Activated CD8-positive, alpha-beta T cell treated with anti-CD3 and anti-CD28 coated beads for 36 hours (primary cell): ENCODE results near the gene NR1I3. TPM values are rescaled to one million over a fixed set of nuclear protein-coding genes. Genes with fewer than 3 reads are reported as not detected.
"Not testable (repeated sequence)": the region's sequence is repeated elsewhere in the genome, so short reads cannot be mapped to it uniquely, and the experiment has no call there.

Experiments
- ATAC-seq: fragments of 200-7000 bp; cut with Tn5 transposase; one replicate; pipeline ENCODE4 v1.10.0; 2021; ENCODE audit warnings: mild to moderate bottlenecking, moderate library complexity
- CTCF ChIA-PET: fragments of 350-600 bp; sonication (Branson Sonifier 250); formaldehyde crosslinking; loops from one replicate; lab custom pipeline; 2021; ENCODE audit warnings: antibody characterized with exemption; lab: Charles Lee
- POLR2A ChIA-PET: fragments of 350-600 bp; sonication (Branson Sonifier 250); formaldehyde crosslinking; loops from one replicate; lab custom pipeline; 2021; ENCODE audit warnings: antibody characterized with exemption; lab: Charles Lee
- DNase-seq: peaks from one replicate; pipeline ENCODE4 v3.0.0-alpha.2; 2020
- H3K27ac Mint-ChIP-seq: one replicate; pipeline ENCODE4 v1.8.0; 2021; ENCODE audit warnings: mild to moderate bottlenecking, mixed read lengths
- H3K27me3 Mint-ChIP-seq: one replicate; pipeline ENCODE4 v1.8.0; 2021; ENCODE audit warnings: mixed read lengths
- H3K36me3 Mint-ChIP-seq: one replicate; pipeline ENCODE4 v1.8.0; 2021; ENCODE audit warnings: low read depth, mixed read lengths
- H3K4me1 Mint-ChIP-seq: one replicate; pipeline ENCODE4 v1.8.0; 2021; ENCODE audit warnings: low read depth, mixed read lengths
- H3K4me3 Mint-ChIP-seq: one replicate; pipeline ENCODE4 v1.8.0; 2021; ENCODE audit warnings: mild to moderate bottlenecking, moderate library complexity, mixed read lengths
- H3K9me3 Mint-ChIP-seq: one replicate; pipeline ENCODE4 v1.8.0; 2021; ENCODE audit warnings: mixed read lengths
- CTCF ChIP-seq: fragments of 200-600 bp; IDR thresholded peaks from one replicate; pipeline ENCODE4 v1.8.0; 2022; ENCODE audit warnings: antibody characterized with exemption, mild to moderate bottlenecking
- intact Hi-C: fragments of 100-400 bp; cut with micrococcal nuclease; formaldehyde crosslinking; loops from one replicate; pipeline ENCODE4 v1.10.0; 2022
- total RNA-seq, 2 experiments: library from RNA; stranded (reverse); gene quantifications; one replicate each; pipeline ENCODE4 v1.2.3, GENCODE V29; 2021

NR1I3 gene
- total RNA-seq, 2 experiments from 2014 or later = not detected

- Mint-ChIP-seq H3K27me3 (no peaks in the 10 kb centered on the region), H3K4me1 (peaks cover 29% of the 10 kb centered on the region), H3K36me3 (peaks cover 11% of the 10 kb centered on the region), H3K4me3 (peak overlapping the region; percentile 98), H3K9me3 (no peaks in the 10 kb centered on the region), H3K27ac (peak overlapping the region; percentile 95)
- ATAC-seq (no peak), DNase-seq (no peak)
- TF ChIP-seq CTCF = no peak
- CTCF ChIA-PET = interaction anchor here (0.6 to 15.8 kb wide), 37 partner anchors 10 to 214 kb away, joined by 3 to 306 read pairs (median 5); partner anchors contain the start of genes ADAMTS4, CFAP126, NDUFS2 and NR1I3
- intact Hi-C loops = loop anchor here (2.0 to 5.0 kb wide), 2 partner anchors 66 to 156 kb away; no protein-coding TSS in a partner anchor
- POLR2A ChIA-PET = interaction anchor here (0.6 to 9.4 kb wide), 12 partner anchors 14 to 156 kb away, joined by 3 to 82 read pairs (median 4); partner anchors contain the start of genes ADAMTS4, B4GALT3, NDUFS2 and PPOX
Measured at GRCh38 chr1:161226320-161226711, 11.7 kb downstream of the NR1I3 start.

GRCh38 chr1:161225534-161226319 is 12.3 kb downstream of the NR1I3 start, which contains the start of gene TOMM40L:
Gene TOMM40L (plus strand): TSS chr1:161226060. CDS start chr1:161226490, 430 bp downstream.
- ATAC-seq = peak; percentile 96
- H3K4me1 Mint-ChIP-seq = peaks cover 32% of the 10 kb centered on the region
- peak; percentile 62 for TF ChIP-seq CTCF
- peaks cover 11% of the 10 kb centered on the region for H3K36me3 Mint-ChIP-seq
- DNase-seq = peak; percentile 96
- intact Hi-C loops = loop anchor here (2.0 to 5.0 kb wide), 2 partner anchors 67 to 157 kb away; no protein-coding TSS in a partner anchor
- peak within 1 kb of the TSS; percentile 98 for H3K4me3 Mint-ChIP-seq
- no peaks in the 10 kb centered on the region for H3K9me3 Mint-ChIP-seq
- ChIA-PET CTCF (interaction anchor here (0.6 to 15.8 kb wide), 34 partner anchors 9 to 214 kb away, joined by 3 to 306 read pairs (median 5); partner anchors contain the start of genes ADAMTS4, NDUFS2, NR1I3 and PPOX), POLR2A (interaction anchor here (0.8 to 9.4 kb wide), 14 partner anchors 9 to 165 kb away, joined by 3 to 82 read pairs (median 4); partner anchors contain the start of genes ADAMTS4, B4GALT3, FCER1G and NDUFS2)
- H3K27me3 Mint-ChIP-seq = no peaks in the 10 kb centered on the region
- peak within 1 kb of the TSS; percentile 95 for H3K27ac Mint-ChIP-seq

- CTCF ChIA-PET = interaction anchor here (0.8 to 15.8 kb wide), 26 partner anchors 9 to 215 kb away, joined by 3 to 306 read pairs (median 9); partner anchors contain the start of genes ADAMTS4, NDUFS2, NR1I3 and PPOX
- peaks cover 11% of the 10 kb centered on the region for H3K36me3 Mint-ChIP-seq
Measured at GRCh38 chr1:161225178-161225533, 12.8 kb downstream of the NR1I3 start.

GRCh38 chr1:161224695-161225087 is 13.3 kb downstream of the NR1I3 start:
- not testable (repeated sequence) for H3K9me3 Mint-ChIP-seq, DNase-seq, H3K27me3 Mint-ChIP-seq, H3K4me3 Mint-ChIP-seq, ATAC-seq
- intact Hi-C loops = loop anchor here (5.0 kb wide), 1 partner anchor 68 kb away; no protein-coding TSS in a partner anchor
- Mint-ChIP-seq H3K27ac (peak overlapping the region; percentile 87), H3K36me3 (peaks cover 11% of the 10 kb centered on the region), H3K4me1 (peaks cover 37% of the 10 kb centered on the region)
- CTCF ChIA-PET = interaction anchor here (1.3 to 15.8 kb wide), 11 partner anchors 8 to 168 kb away, joined by 3 to 306 read pairs (median 26); partner anchors contain the start of genes ADAMTS4, NDUFS2, PPOX and SDHC
- POLR2A ChIA-PET = interaction anchor here (0.6 to 9.4 kb wide), 5 partner anchors 8 to 142 kb away, joined by 3 to 82 read pairs (median 4); partner anchors contain the start of genes ADAMTS4 and NDUFS2

More at GRCh38 chr1:161225178-161225533, 12.8 kb downstream of the NR1I3 start:
- DNase-seq = no peak
- peaks cover 34% of the 10 kb centered on the region for H3K4me1 Mint-ChIP-seq
- POLR2A ChIA-PET = interaction anchor here (0.8 to 9.4 kb wide), 13 partner anchors 8 to 166 kb away, joined by 3 to 82 read pairs (median 4); partner anchors contain the start of genes ADAMTS4, B4GALT3, FCER1G and NDUFS2
- peak; percentile 3 for ATAC-seq
- no peak for TF ChIP-seq CTCF
- peak overlapping the region; percentile 98 for H3K4me3 Mint-ChIP-seq
- no peaks in the 10 kb centered on the region for H3K9me3 Mint-ChIP-seq
- no peaks in the 10 kb centered on the region for H3K27me3 Mint-ChIP-seq
- H3K27ac Mint-ChIP-seq = peak overlapping the region; percentile 87
- intact Hi-C loops = loop anchor here (5.0 kb wide), 1 partner anchor 67 kb away; no protein-coding TSS in a partner anchor
